ENCODE data around the gene S100A14.

Gene S100A14

GRCh38 chr1:153639280-153639679 lies 23.2 kb upstream of the S100A14 start:
- DNase-seq (ENCODE audit: low read depth in 2 of 2), result no peak

GRCh38 chr1:153638261-153638660 lies 22.1 kb upstream of the S100A14 start:
- DNase-seq (ENCODE audit: low read depth in 2 of 2), result no peak

GRCh38 chr1:153636312-153636711 lies 20.2 kb upstream of the S100A14 start:
- DNase-seq (ENCODE audit: low read depth in 2 of 2), result no peak

GRCh38 chr1:153635872-153636271 lies 19.7 kb upstream of the S100A14 start:
- no peak for DNase-seq (ENCODE audit: low read depth in 2 of 2)

GRCh38 chr1:153633754-153634665 lies 17.9 kb upstream of the S100A14 start, which contains the start of gene CHTOP:
Gene CHTOP (plus strand): TSS chr1:153634066. CDS start chr1:153636589, 2,523 bp downstream.
- peak; percentile 96 for DNase-seq (ENCODE audit: low read depth in 2 of 2)

GRCh38 chr1:153633161-153633753 lies 17.1 kb upstream of the S100A14 start:
- DNase-seq (ENCODE audit: low read depth in 2 of 2), result no peak

- DNase-seq (ENCODE audit: low read depth in 2 of 2), result no peak
Observed at GRCh38 chr1:153631047-153632022, 15.2 kb upstream of the S100A14 start.

GRCh38 chr1:153630384-153630783 lies 14.3 kb upstream of the S100A14 start:
- no peak for DNase-seq (ENCODE audit: low read depth in 2 of 2)

GRCh38 chr1:153629971-153630370 lies 13.8 kb upstream of the S100A14 start:
- DNase-seq (ENCODE audit: low read depth in 2 of 2), result no peak

GRCh38 chr1:153629343-153629665 lies 13.2 kb upstream of the S100A14 start:
- no peak for DNase-seq (ENCODE audit: low read depth in 2 of 2)

- no peak for DNase-seq (ENCODE audit: low read depth in 2 of 2)
Observed at GRCh38 chr1:153628638-153629342, 12.7 kb upstream of the S100A14 start.

- no peak for DNase-seq (ENCODE audit: low read depth in 2 of 2)
Observed at GRCh38 chr1:153627715-153628626, 11.8 kb upstream of the S100A14 start, which contains the start of gene S100A1. Gene S100A1 (plus strand): TSS chr1:153628434. CDS start chr1:153630522, 2,088 bp downstream.

GRCh38 chr1:153626904-153627714 lies 11.0 kb upstream of the S100A14 start, which contains the start of gene S100A13:
Gene S100A13 (minus strand): TSS chr1:153627505. CDS start chr1:153626472, 1,033 bp downstream.
- peak; percentile 80 to 81 for DNase-seq (ENCODE audit: low read depth in 2 of 2)

- DNase-seq (ENCODE audit: low read depth in 2 of 2), result no peak
Observed at GRCh38 chr1:153626477-153626903, 10.4 kb upstream of the S100A14 start.

GRCh38 chr1:153624965-153625611 lies 9.0 kb upstream of the S100A14 start:
- DNase-seq (ENCODE audit: low read depth in 2 of 2), result no peak

GRCh38 chr1:153623101-153623500 lies 7.0 kb upstream of the S100A14 start:
- DNase-seq (ENCODE audit: low read depth in 2 of 2), result no peak

GRCh38 chr1:153619171-153619570 lies 3.0 kb upstream of the S100A14 start:
- no peak for DNase-seq (ENCODE audit: low read depth in 2 of 2)

- DNase-seq (ENCODE audit: low read depth in 2 of 2), result no peak
Observed at GRCh38 chr1:153617663-153618062, 1.5 kb upstream of the S100A14 start.

GRCh38 chr1:153616917-153617311 lies 789 bp upstream of the S100A14 start:
- DNase-seq (ENCODE audit: low read depth in 2 of 2), result no peak
